GM20431 (cell line): ENCODE data around the gene OBSCN.

Experiments used
- in situ Hi-C: fragments of 300-500 bp; cut with MseI, MboI; formaldehyde crosslinking; loops from one replicate; pipeline ENCODE4 v1.15.0; 2020; ENCODE audit warnings: low sequenced_read_pairs; ENCODE audit not compliant: unreplicated experiment

The OBSCN gene

DNA sequence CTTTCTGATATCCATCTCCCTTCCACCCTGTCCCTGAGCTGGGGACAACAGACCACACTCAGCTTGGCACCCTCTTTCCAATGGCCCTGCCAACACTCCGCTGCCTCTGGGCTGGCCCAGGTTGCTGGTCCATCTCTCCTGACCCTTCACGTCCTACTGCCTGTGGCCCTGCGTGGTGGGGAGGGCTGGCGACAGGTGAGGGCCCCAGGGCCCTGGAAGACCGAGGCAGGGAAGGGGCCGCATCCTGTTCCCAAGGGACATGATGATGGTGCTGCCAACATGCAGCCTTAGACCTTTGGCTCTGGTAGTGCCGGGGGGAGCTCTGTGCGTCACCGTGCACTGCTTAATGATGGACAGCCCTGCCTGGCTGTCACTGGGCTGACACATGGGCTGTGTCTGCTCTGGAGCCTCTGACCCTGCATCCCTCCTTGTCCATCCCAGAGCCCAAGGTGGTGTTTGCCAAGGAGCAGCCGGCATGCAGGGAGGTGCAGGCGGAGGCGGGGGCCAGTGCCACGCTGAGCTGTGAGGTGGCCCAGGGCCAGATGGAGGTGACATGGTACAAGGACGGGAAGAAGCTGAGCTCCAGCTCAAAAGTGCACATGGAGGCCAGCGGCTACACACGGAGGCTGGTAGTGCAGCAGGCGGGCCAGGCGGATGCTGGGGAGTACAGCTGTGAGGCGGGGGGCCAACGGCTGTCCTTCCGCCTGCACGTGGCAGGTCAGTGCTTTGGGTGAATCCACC is 65.2 kb downstream of the OBSCN start:
- in situ Hi-C loops = no loop called here

DNA sequence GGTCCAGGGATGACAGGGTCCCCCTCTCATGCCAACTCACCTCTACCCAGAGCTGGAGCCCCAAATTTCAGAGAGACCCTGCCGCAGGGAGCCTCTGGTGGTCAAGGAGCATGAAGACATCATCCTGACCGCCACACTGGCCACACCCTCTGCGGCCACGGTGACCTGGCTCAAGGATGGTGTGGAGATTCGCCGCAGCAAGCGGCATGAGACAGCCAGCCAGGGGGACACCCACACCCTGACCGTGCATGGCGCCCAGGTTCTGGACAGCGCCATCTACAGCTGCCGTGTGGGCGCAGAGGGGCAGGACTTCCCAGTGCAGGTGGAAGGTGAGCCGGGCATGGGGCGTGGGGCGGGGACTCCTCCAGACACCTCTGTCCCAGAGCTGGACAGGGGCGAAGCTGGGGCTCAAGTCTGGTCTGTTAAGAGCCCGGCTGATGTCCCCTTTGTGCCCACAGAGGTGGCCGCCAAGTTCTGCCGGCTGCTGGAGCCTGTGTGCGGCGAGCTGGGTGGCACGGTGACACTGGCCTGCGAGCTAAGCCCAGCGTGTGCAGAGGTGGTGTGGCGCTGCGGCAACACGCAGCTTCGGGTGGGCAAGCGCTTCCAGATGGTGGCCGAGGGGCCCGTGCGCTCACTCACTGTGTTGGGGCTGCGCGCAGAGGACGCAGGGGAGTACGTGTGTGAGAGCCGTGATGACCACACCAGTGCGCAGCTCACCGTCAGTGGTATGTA is 66.0 kb downstream of the OBSCN start:
- in situ Hi-C loops = no loop called here

DNA sequence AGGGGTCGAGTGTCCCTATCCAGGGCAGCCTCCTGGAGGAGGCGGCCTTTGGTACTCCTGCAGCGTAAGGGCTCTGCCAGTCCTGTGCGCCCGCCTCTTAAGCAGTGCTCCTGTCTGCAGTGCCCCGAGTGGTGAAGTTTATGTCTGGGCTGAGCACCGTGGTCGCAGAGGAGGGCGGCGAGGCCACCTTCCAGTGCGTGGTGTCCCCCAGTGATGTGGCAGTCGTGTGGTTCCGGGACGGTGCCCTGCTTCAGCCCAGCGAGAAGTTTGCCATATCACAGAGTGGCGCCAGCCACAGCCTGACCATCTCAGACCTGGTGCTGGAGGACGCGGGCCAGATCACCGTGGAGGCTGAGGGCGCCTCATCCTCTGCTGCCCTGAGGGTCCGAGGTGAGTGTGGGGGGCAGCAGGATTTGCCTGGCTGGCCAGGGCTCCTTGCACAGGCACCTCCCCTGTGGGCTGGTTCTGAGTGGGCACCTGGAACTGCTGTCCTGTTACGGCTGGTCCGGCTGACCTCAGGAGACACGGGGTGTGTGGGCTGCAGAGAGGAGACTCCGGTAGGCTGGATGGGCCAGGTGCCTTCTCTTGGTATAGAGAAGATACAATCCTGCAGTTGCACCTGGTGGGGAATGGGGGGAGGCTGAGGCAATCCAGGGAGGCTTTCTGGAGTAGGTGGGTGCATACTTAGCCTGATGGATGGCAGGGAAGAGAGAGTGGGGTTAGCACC is 66.8 kb downstream of the OBSCN start:
- in situ Hi-C loops = no loop called here

DNA sequence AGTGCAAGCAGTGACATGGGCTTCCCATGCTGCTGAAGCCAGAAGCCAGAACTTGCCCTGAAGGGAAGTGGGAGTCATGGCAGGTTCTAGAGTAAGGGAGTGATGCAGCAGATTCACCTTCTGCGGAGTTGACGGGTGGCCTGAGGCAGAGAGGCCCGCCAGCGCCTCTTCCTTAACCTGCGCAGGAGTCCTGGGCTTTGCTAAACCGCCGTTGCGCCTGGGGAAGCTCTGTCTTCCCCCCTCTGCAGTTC is 67.3 kb downstream of the OBSCN start:
- in situ Hi-C loops = no loop called here

DNA sequence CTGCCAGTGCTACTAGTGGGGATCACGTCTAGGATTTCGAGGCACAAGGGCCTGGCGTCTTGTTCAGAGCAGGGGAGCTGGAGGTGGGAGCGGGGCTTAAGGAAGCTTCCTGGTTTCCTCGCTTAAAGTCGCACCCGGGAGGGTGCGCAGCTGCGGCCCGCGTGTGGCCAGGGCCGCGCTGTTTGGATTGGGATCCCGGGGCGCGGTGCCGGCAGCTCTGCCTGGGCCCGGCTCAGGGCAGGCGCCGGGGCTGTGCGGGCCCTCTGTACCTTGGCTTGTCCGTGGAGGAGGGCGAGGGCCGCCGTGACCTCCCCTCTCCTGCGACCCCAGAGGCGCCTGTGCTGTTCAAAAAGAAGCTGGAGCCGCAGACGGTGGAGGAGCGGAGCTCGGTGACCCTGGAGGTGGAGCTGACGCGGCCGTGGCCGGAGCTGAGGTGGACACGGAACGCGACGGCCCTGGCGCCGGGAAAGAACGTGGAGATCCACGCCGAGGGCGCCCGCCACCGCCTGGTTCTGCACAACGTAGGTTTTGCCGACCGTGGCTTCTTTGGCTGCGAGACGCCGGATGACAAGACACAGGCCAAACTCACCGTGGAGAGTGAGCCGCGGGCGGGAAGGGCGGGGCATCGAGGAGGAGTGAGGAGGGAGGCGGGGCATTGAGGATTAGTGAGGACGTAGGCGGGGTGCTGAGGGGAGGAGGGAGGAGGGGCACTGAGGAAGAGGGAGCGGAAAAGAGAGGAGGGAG is 67.8 kb downstream of the OBSCN start:
- in situ Hi-C loops = no loop called here

DNA sequence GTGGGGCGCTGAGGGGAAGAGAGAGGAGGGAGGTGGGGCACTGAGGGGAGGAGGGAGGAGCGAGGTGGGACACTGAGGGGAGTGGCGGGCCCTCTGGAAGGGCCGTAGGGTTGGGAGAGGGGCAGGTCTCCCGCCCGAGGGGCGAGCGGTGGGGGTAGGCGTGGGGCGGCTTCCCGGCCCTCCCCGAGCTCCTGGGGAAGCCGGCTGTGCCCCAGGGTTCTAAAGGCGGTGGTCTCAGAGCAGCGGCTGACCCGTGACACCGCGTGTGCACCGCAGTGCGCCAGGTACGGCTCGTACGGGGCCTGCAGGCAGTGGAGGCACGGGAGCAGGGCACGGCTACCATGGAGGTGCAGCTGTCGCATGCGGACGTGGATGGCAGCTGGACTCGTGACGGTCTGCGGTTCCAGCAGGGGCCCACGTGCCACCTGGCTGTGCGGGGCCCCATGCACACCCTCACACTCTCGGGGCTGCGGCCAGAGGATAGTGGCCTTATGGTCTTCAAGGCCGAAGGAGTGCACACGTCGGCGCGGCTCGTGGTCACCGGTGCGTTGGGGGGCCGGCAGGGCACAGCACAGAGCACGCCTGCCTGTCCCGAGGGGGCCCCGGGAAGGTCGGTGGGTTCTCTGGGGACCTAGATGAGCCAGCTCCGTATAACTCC is 68.5 kb downstream of the OBSCN start:
- in situ Hi-C loops = no loop called here

DNA sequence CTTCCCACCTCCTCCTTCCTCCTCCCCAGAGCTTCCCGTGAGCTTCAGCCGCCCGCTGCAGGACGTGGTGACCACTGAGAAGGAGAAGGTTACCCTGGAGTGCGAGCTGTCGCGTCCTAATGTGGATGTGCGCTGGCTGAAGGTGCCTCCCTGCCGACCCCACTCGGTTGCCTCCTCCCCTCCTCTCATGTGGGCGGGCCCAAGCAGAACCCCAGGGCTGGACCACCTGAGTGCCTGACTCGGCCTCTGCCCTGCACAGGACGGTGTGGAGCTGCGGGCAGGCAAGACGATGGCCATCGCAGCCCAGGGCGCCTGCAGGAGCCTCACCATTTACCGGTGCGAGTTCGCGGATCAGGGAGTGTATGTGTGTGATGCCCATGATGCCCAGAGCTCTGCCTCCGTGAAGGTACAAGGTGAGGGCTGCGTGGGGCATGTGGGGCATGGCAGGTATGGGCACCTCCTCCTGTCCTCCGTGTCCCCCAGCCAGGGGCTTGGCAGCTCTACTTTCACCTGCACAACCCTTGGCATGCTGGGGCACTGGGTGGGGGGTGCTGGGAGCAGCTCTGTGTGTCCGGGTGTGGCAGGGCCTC is 69.2 kb downstream of the OBSCN start:
- in situ Hi-C loops = no loop called here

DNA sequence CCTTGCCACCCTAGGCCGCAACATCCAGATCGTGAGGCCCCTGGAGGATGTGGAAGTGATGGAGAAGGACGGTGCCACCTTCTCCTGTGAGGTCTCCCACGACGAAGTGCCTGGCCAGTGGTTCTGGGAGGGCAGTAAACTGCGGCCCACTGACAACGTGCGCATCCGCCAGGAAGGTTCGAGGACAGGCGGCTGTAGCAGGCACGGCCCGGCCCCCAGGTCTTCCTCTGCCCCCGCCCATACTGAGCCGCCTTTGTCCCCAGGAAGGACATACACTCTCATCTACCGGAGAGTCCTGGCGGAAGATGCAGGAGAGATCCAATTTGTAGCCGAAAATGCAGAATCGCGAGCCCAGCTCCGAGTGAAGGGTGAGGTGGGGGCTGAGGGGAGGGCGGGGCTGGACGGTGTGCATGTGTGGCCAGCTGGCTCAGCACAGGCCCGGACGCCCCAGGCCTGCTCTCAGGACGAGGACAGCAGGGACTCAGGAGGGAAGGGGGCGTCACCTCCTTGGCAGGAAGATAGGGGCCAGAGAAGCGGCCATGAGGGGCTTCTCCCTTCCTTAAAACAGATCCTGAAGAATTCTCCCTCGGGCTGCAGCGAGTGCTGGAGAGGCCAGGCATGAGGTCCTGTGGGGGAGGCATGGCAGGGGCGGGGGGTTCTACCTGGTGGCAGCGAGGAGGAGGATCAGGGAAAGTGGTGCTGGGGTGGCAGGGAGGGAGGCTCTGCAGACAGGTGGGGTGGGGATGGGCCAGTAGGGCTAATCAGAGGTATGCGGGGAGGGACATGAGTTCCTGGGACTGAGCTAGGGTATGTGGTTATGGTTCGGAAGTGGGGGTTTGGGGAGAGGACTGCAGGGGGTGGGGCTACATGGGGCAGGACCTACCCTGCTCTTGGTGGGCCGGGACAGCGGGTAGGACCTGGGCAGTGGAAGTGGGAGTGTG is 69.9 kb downstream of the OBSCN start:
- in situ Hi-C loops = no loop called here

DNA sequence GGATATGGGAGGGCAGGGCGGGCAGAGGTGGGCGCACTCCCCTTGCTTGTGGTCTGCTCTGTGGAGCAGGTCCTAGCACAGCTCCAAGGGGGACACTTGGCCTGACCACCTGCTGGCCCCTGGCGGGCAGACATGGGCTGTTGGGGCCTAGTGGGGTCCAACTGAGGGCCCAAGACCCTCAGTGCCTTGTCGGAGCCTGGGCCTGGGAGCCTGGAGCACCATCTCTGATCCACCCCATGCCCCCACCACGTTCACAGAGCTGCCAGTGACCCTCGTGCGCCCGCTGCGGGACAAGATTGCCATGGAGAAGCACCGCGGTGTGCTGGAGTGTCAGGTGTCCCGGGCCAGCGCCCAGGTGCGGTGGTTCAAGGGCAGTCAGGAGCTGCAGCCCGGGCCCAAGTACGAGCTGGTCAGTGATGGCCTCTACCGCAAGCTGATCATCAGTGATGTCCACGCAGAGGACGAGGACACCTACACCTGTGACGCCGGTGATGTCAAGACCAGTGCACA is 70.6 kb downstream of the OBSCN start:
- in situ Hi-C loops = no loop called here

DNA sequence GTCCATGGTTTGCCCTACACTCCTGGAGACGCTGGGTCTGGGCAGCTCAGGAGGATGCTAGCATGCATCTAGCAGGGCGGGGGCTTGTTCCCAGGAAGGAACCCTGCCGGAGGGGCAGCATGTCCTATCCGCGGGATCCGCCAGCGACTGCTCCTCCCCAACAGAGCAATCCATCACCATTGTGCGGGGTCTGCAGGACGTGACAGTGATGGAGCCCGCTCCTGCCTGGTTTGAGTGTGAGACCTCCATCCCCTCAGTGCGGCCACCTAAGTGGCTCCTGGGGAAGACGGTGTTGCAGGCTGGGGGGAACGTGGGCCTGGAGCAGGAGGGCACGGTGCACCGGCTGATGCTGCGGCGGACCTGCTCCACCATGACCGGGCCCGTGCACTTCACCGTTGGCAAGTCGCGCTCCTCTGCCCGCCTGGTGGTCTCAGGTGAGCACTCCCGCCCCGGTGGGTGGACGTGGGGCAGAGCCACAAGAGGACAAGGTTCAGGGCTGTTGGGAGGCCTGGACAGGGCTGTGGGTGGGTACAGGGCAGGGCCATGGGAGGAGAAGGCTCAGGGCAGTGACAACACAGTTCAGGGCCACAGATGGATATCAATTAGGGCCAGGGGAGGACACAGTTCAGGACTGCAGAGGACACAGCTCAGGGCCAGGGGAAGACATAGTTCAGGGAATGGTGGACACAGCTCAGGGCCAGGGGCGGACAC is 71.3 kb downstream of the OBSCN start:
- in situ Hi-C loops = no loop called here

DNA sequence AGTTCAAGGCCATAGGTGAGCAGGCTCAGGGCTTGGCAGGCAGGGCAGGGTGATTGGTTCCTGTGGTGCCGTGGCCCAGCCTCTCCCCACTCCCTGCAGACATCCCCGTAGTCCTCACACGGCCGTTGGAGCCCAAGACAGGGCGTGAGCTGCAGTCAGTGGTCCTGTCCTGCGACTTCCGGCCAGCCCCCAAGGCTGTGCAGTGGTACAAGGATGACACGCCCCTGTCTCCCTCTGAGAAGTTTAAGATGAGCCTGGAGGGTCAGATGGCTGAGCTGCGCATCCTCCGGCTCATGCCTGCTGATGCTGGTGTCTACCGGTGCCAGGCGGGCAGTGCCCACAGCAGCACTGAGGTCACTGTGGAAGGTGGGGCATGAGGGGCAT is 71.9 kb downstream of the OBSCN start:
- in situ Hi-C loops = no loop called here

DNA sequence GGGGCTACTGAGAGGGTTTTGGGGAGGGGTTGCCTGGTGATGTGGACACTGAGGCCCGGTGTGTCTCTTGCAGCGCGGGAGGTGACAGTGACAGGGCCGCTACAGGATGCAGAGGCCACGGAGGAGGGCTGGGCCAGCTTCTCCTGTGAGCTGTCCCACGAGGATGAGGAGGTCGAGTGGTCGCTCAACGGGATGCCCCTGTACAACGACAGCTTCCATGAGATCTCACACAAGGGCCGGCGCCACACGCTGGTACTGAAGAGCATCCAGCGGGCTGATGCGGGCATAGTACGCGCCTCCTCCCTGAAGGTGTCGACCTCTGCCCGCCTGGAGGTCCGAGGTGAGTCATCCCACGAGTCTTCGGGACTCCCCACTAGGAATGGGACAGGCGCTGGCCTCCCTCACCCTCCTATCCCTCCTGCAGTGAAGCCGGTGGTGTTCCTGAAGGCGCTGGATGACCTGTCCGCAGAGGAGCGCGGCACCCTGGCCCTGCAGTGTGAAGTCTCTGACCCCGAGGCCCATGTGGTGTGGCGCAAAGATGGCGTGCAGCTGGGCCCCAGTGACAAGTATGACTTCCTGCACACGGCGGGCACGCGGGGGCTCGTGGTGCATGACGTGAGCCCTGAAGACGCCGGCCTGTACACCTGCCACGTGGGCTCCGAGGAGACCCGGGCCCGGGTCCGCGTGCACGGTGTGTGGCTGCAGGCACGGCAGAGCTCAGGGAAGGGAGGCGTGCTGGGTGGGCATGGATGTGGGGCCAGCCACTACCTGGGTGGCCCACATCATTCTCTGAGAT is 72.5 kb downstream of the OBSCN start:
- in situ Hi-C loops = no loop called here

DNA sequence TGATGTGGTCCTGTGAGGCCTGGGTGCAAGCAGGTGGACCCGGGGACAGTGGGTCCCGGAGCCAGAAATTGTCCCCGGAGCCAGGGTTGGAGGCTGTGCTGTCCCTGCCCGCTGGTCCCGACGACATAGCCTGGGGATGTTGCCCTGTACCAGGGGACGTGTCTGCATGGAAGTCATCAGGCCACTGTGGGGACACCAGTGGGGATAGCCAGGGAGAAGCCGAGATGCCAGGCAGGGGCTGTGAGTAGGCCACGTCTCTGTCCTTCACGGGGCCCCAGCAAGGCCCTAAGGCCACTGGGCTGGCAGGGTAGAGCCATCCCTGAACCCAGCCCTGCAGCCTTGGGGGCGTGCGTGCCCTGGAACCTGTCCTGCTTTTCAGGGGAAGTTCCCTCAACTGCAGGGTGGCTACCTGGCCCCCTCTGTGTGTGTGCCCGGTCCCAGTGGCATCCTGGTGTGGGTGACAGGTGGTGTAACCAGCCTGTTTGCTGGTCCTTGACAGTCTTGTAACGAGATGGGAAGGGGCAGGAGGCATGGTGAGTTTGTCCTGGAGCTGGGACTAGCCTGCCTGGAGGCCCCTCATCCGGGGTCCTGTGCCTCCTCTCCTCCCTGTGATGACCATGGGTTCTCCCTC is 73.2 kb downstream of the OBSCN start:
- in situ Hi-C loops = no loop called here

DNA sequence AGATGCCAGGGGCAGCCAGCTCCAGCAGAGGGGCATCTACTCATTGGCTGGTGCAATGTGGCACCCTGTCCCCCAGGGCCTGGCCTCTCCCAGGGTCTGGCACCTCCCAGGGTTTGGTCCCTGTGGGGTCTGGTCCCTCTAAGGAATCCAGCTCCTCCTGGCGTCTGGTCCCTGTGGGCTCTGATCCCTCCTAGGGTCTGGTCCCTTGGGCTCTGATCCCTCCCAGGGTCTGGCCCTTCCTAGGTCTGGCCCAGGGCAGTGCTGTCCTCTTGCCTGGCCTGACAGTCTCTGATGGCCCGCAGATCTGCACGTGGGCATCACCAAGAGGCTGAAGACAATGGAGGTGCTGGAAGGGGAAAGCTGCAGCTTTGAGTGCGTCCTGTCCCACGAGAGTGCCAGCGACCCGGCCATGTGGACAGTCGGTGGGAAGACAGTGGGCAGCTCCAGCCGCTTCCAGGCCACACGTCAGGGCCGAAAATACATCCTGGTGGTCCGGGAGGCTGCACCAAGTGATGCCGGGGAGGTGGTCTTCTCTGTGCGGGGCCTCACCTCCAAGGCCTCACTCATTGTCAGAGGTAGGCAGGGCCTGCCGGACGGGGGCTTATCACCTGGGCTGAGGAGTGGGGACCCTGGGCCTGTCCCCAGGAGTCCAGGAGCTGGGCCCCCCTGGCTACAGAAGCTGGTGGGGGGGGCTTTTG is 73.9 kb downstream of the OBSCN start:
- in situ Hi-C loops = no loop called here

DNA sequence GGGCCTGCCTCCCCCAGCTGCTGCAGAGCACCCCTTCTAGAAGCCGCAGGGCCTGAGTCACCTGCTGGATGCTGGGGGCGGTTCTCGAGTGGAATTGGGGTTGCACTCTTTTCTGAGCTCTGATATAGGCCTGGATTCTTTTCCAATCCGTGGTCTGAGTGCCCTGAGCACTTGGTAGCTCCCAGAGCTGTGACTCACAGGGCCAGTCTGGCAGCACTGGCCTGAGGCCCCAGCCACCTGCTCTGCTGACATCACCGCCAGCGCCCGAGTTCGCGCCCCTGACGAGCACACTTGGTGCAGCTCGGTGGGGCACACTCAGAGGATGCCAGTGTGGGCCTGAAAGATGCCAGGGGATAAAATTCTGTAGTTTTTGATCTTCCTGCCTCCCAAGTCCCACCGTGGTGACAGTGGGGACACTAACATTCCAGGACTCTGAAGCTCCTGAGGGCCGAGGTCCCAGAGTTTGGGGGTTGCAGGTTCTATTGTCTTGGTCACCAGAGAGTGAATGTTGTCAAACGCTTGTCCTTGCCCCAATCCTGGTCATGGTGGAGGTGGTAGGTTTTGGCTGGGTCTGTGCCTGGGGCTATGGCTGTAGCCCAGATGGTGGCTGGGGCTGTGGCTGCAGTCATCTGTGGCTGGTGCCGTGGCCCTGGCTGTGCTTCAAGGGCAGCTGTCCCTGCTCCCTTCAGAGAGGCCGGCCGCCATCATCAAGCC is 74.6 kb downstream of the OBSCN start:
- in situ Hi-C loops = no loop called here

DNA sequence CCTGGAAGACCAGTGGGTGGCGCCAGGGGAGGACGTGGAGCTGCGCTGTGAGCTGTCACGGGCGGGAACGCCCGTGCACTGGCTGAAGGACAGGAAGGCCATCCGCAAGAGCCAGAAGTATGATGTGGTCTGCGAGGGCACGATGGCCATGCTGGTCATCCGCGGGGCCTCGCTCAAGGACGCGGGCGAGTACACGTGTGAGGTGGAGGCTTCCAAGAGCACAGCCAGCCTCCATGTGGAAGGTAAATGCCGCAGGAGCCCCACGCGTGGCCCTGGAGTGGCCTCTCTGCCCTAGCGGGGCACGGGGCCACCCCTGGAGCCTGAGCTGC is 75.2 kb downstream of the OBSCN start:
- in situ Hi-C loops = no loop called here
